Stimulated activated CD4-positive, alpha-beta T cell treated with anti-CD3 and anti-CD28 coated beads, Interleukin-2, amount 100 ng/mL, for 24 hours (primary cell): ENCODE results near the gene GABRA6.
"Not testable (repeated sequence)": the region's sequence is repeated elsewhere in the genome, so short reads cannot be mapped to it uniquely, and the experiment has no call there.

Experiments used
- DNase-seq, 2 donors: peaks; one replicate each; pipeline ENCODE4 v3.0.0-alpha.2; 2020

GABRA6 gene

DNA sequence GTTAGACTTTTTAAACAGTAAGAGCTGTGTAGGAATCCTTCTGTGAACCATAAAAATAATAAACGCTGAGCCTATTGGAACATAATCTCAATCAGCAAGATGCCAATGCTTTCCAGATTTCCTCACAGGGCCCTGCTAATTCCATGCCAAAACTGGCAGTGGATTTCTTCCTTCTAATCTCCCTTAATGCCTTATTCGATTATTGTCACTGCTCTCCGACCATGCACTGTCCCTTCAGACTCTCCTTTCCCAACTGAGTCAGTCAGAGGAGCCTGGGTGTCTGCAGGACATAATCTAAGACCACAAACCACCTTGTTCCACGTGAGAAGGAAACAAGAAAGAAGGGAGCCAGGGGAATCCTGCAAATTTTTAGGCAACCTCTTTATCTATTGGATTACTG, at the start of gene GABRA6:
GABRA6 (plus strand) TSS at position 261 of the 400 bp plus-strand sequence. CDS start 269 bp downstream, outside the sequence.
- no peak for DNase-seq

DNA sequence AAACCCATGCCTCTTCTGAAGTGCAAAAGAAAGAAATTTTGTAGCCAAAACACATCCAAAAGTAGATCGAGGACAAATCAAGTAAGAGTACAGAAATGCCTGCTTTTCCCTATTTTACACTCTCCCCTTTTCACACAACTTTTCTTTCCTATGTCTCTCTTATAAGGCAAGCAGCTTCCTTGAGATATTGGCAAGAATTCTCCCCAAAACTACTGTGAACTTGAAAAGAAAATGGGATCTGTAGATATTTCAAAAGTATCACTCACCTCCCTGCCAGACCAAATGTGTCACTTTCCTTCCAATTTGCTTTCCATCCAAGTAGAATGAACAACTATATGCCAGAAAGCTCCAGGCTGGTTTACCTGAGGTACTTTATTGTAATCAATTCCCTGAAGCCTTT, 47.9 kb upstream of the GABRA6 start:
- DNase-seq = no peak

DNA sequence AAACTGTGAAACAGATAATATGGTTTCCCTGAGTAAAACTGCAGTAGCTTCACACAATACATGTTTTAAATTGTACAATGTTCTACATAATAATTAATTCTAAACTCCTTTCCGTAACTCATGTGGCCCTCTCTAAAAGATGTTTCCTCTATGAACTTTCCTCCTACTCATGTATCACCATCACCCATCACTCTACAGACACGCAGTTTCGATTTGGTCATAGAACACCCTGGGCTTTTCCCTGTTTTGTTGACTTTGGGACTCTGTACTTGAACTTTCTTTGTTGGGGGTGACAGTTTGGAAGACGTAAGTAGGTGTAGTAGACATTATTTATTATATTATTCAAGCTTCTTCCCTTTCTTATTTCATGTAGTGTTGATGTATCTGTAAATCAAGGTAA, 44.1 kb upstream of the GABRA6 start:
- DNase-seq = no peak

DNA sequence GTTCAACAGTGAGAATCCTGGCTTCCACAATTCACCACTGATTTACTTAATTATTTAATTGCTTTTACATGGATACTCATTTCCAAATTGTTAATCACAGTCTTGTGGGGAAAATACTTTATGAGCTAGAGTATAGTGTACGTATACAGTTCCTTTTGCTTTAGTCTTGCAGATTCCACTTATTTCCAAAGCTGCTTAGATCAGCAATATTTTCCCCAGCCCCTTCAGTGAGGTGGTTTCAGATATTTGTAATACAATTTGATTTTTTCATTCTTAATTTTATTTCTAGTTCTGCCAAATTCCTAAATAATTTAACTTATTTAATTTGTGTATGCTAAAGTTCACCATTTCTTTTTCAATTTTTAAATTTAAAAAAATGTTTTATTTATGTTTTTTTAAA, 40.3 kb upstream of the GABRA6 start:
- no peak for DNase-seq

DNA sequence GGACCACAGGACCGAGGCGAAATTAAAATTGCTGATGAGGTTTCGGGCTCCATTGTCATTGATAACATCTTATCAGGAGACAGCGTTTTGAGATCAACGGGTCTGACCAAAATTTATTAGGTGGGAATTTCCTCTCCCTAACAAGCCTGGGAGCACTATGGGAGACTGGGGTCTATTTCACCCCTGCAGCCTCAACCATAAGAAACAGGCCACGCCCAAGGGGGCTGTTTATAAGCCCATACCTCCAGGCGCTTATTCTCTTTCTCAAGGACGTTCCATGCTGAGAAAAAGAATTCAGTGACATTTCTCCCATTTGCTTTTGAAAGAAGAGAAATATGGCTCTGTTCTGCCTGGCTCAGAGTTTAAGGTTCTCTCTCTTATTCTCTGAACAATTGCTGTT, 33.6 kb upstream of the GABRA6 start:
- DNase-seq = not testable (repeated sequence)

DNA sequence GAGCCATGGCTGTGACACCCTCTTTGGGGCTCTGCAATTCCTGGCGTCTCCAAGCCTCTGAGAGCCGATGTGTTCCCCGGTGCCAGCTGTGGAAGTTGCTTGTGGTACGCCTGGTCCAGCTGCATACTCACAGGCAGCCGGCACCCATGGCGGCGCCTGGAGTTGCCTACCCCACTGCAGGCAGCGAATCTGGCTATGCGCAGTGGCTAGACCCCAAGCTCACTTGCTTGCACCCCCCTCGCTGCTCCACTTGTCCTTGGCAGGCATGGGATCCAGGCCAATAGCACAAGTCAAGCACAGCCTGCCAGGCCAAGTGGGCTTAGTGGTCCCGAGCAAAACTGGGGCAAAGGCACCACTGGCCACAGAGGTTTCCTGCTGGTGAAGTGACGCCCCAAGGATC, 24.7 kb upstream of the GABRA6 start:
- DNase-seq = no peak

DNA sequence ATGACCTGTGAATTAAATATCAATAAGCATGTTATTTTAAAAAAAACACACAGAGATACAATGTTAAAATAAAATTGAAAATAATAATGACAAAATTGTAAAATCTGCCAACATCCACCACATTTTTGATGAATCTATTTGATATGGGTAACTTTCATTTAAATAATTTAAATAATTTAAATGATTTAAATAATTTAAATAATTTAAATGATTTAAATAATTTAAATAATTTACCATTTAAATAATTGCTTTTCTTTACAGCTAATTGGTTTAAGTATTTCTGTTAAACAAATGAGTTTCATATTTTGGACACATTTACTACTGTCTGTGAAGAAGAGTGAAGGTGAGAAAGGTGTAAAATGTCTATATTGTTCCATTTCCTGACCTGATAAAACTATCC, 22.1 kb upstream of the GABRA6 start:
- DNase-seq = no peak

DNA sequence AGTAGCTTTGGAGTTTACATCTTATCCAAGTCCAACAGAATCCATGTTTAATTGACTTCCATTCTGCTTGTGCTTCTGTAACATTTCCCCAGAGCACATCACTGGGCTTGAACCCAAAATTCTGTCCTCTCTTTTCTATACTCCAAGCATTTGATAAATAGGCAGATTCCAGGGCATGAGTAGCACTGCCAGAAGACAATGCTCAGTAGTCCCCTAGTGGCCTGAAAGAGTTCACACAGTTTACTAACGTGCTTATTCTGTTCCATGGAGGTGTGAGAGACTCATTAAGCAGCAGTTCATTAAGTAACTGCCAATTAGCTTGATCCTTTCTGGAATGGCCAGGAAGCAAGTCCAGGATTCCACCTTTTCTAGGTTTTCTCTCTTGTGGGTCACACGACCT, 9.4 kb upstream of the GABRA6 start:
- DNase-seq = no peak

DNA sequence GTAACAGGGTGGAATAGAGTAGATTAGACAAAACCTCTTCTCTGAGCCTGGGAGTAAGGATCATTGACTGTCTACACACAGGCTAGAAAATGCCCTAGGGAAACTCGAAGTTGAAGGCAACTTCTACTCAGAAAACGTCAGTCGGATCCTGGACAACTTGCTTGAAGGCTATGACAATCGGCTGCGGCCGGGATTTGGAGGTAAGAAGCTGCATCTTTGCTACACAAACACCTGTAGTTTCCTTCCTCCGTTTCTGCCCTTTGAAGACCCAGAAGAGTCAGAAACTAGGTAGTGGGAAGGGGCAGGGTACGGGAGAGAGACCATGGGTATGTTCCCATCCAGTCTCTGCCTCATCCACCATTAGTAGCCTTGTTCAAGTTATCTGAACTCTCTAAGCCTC, 628 bp downstream of the GABRA6 start:
- no peak for DNase-seq

DNA sequence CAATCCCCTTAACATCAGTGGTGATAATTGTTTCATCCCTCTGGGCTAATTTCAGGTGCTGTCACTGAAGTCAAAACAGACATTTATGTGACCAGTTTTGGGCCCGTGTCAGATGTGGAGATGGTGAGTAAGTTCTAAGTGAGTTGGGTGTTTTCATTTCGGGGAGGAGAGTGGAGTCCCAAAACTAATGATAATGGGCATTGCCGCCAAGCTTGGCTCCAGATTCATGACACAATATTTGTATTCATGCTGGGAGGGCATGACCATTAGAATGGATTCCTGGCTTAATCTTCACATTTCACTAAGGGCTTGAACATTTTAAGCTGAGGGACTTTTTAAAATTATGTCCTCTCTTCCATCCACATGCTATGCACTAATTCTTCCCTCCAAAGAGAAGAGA, 1.4 kb downstream of the GABRA6 start:
- no peak for DNase-seq

DNA sequence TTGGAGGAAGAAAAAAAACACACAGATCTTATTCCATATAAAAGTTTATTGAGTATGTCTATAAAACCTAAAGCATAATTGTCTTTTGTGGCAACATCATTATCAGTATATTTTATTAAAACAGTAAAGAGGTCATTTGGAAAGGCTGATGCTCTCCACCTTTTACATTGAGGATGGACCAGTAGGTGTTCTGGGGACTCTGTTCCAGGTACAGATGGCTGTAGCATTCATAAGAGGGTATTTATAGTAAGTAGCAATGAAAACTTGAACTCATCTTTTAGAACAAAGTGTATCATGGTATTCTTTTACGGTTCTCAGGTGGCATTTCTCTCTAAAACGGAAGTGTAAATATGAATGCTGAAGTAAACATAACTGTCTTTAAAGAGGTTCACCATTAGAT, 1.8 kb downstream of the GABRA6 start:
- no peak for DNase-seq

DNA sequence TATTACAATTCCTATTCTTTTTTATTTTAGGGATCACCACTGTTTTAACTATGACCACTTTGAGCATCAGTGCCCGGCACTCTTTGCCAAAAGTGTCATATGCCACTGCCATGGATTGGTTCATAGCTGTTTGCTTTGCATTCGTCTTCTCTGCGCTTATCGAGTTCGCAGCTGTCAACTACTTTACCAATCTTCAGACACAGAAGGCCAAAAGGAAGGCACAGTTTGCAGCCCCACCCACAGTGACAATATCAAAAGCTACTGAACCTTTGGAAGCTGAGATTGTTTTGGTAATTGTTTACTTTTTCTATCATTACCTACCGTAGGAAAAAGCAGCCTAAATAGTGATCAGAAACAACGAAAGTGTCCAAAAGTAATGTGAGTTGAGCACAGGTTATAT, 6.4 kb downstream of the GABRA6 start:
- no peak for DNase-seq

DNA sequence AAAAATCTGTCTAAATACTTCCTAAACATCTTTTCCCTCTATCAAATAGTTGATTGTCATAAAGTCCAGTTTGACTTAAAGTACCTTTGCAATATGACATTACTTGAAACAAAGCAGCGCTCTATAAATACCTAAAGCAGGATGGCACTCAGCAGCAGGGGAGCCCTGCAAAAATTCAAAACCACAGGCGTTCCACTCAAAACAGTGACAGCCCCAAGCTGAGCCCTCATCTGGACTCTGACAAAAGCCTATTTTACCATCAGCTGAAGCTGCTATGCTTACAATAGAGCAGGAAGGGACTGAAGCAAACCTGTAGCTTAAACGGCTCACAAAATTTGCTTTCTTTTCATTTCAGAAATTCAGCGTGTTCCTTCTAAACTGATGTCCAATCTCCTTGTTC, 11.5 kb downstream of the GABRA6 start:
- no peak for DNase-seq

DNA sequence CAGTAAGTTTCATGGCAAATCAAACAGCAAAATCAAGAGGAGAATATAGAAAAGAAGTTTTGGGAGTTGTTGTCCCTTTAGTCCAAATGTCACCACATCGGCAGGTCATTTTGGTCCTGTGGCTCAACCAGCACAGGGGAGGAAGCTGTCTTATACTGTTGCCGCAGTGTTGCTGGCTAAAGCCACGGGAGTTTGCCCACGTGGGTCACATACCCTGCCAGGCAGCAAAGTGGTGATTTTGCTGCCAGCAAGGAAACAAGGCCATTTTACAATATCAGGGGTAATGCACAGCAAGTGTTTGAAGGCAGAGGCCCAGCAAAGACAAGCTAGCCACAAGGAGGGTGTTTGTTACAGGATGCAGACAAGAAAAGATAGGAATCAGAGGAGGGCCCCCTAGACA, 14.5 kb downstream of the GABRA6 start:
- no peak for DNase-seq

DNA sequence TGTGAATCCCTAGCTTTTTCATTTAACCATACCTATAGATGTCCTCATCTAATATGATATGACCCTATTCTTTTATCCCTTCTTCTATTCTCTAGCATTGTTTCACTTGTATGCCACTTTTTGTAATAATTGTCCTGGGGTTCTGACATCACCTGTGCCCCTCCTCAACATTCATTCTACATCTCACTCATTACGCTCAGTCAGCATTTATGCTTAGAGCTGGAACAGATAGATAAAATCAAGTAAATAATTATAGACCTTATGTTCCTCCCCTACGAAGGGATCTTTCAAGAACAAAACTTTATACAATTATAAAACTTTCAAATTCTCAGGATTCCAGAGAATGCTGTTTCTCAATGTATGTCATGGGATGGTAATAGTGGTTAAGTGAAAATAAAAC, 18.0 kb downstream of the GABRA6 start:
- no peak for DNase-seq

DNA sequence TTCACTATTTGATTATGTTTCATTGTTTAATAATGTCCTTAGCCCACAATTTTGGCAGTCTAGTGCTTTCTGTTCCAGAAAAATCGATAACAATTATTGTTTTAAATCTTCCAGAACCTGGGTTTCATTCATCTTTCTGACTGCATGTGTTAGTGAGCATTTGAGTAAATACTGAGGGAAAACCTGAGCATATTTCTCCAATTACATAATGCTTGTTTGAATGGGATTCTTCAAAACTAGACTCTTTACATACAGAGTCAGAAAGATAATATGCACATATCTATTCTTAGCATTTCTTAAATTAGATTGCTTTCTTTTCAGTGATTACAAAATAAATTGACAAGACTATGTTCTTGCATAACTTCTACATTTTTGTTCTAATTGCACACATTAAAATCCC, 21.9 kb downstream of the GABRA6 start:
- no peak for DNase-seq

DNA sequence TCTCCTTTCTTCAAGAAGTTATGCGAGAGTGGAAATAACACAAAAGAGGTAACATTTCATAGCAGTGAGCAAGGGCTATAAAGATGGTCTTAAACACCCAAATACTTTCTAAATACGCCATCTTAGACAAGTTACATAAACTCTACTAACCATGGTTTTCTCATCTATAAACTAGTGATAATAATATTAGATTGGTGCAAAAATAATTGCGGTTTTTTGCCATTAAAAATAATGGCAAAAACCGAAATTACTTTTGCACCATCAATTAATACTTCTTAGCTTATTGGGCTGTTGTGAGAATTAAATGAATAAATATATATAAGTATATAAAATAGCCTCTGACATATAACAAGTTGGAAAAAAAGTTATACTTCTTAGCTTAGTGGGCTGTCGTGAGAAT, 23.7 kb downstream of the GABRA6 start:
- no peak for DNase-seq

DNA sequence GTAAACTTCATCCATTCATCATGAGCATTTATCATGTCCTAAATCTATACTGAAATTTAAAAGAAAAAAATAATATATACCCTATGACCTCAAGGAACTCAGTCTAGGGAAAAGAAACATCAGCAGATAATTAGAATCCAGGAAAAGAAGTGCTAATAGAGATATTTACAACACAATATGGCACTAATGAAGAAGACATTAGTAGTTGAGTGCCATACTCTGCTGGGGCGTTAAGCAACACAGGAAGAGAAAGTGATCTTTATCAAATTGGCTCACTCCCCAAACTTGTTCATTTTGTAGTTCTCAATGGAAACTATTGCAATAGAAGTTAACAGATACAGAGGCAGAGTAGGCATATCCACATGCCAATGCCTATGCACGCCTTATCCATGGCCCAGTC, 27.5 kb downstream of the GABRA6 start:
- no peak for DNase-seq

DNA sequence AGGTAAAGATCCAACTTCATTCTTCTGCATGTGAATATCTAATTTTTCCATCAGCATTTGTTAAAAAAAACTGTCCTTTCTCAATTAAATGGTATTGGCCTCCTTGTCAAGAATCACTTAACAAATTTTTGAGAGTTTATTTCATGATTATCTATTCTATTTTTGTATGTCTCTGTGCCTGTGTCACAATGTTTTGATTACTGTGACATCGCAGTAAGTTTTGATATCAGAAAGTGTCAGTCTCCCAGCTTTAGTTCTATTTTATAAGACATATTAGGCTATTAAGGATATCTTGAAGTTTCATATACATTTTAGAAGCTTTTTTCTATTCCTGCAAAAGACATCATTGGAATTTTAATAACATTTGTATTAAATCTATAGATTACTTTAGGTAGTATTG, 33.6 kb downstream of the GABRA6 start:
- no peak for DNase-seq

DNA sequence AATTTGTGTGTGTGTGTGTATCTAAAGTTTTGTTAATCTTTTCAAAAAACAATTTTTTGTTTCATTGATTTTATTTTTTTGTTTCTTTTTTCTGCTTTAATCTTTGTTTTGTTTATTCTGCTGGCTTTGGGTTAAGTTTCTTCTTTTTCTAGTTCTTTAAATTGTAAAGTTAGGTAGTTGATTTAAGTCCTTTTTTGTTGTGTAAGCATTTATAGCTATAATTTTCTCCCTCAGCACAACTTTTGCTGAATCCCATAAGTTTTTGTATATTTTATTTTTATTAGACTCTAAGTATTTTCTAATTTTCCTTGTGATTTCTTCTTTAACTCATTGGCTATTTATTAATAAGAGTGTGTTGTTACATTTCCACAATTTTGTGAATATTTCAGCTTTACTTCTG, 34.9 kb downstream of the GABRA6 start:
- no peak for DNase-seq

DNA sequence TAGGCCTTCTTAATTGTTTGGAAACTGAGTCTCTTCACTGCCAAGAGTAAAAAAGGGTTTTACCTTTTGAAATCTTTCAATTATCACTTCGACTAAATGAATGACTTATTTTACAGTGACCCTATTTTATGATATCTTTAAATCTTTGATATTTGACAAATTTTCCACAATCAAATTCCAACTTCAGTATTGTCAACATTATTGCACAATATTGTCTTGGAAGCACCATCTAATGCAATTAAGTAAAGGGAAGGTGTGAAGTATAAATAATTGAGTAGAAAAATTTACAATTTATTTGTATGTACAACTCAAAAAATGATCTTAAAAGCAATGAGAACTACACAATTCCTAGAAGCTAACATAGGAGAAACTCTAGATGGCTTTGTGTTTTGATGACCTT, 49.2 kb downstream of the GABRA6 start:
- DNase-seq = no peak

DNA sequence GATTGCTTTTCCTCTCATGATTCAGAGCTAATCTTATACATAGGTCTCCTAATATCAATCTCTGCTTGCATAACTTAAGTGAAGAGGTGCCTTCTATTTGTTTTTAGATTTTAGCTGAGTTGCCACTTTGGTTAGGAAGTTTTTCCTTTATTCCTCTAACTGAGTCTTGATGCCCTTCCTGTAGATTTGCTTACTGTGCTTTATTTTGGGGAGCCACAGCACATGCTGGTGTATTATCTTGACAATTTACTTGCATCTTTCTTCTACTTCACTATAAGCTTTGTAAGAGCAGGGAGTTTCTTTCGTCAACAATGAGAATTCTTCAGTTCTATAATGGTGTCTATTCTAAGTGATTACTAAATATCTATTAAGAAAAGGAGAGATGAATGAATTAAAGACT, 54.9 kb downstream of the GABRA6 start:
- DNase-seq = no peak

DNA sequence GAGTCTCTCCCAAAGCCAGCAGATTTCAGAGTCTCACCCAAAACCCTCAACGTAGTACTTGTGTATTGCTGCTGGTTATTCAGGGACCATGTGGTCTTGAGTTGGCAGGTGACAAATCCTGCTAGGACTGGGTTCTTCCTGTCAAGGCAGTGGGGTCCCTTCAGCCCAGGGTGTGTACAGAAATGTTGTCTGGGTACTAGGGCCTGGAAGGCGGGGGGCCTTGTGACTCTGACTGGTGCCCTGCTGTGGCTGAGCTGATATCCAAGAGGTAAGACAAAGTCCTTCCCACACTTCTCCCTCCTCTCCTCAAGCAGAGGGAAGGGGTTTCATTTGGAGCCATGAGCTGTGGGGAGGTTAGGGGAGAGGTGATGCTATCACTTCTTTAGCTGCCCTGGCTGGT, 58.8 kb downstream of the GABRA6 start:
- DNase-seq = no peak

DNA sequence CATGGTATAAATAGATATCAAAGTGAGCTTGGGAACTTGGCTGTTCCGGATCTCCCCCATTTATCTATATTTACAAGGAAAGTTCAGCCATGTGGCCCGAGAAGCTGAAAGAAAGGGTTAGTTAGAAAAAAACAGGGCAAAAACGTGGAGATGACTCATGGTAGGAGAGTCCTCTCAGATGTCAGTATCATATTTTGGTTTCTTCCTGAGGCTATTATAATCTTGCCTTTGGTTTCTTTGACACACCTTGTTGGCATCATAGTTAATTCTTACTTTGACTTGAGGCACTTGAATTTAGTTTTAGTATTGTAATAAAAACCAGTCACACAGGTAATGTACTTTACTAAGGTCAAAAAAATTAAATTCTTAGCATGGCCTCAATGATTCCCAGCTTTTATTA, 59.9 kb downstream of the GABRA6 start:
- no peak for DNase-seq

DNA sequence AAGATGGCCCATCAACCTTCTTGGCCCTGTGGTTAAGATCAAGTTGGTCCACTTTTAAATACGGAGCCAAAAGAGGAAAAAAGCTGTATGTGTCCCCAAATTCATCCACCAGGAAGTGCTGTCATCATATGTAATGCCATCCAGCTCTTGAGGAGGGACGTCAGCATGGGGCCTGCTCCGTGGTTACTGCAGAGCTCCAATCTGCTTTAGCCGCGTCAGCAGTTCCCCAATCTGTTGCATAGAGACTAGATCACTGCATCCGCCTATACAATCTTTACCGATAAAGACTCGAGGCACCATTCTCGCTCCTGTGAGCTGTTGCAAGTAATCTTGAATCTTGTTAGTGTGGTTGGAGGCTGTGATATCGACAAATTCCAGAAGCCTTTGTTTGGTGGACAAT, 65.7 kb downstream of the GABRA6 start:
- DNase-seq = no peak
